ENCODE results near the gene TRAPPC3L.

The TRAPPC3L gene

DNA sequence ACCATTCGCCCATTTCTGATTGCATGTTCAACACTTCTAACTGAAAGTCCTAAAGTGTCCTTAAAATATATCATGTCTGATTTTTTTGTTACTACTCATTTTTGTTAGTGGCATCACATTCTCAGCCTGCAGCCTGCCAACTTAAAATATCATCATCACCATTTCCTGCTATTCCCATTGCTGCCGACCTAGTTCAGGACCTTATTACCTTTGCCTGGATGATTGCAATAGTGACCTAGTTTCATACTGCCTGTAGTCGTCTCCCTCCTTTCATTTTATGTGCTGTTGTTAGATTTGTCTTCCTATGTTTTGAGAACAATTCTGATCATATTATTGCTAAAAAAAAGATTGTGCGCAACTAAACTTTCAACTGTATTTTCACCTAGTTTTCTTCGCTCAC lies 32.0 kb upstream of the TRAPPC3L start:
- no peak for ATAC-seq
- TF ChIP-seq GLIS3 (CRISPR knock-in tag; IDR thresholded peaks at IDR 0.05) (no peak), ISL1 (CRISPR knock-in tag; IDR thresholded peaks at IDR 0.05) (no peak), ZFP3 (CRISPR knock-in tag; IDR thresholded peaks at IDR 0.05) (no peak), ZFP30 (CRISPR knock-in tag; IDR thresholded peaks at IDR 0.05) (no peak), PPARA (CRISPR knock-in tag; IDR thresholded peaks at IDR 0.05; ENCODE audit: borderline replicate concordance) (no peak), BACH2 (CRISPR knock-in tag; IDR thresholded peaks at IDR 0.05; ENCODE audit: borderline replicate concordance) (no peak), ZC3H10 (CRISPR knock-in tag; IDR thresholded peaks at IDR 0.05) (no peak)
- TF ChIP-seq, protein P1, sequence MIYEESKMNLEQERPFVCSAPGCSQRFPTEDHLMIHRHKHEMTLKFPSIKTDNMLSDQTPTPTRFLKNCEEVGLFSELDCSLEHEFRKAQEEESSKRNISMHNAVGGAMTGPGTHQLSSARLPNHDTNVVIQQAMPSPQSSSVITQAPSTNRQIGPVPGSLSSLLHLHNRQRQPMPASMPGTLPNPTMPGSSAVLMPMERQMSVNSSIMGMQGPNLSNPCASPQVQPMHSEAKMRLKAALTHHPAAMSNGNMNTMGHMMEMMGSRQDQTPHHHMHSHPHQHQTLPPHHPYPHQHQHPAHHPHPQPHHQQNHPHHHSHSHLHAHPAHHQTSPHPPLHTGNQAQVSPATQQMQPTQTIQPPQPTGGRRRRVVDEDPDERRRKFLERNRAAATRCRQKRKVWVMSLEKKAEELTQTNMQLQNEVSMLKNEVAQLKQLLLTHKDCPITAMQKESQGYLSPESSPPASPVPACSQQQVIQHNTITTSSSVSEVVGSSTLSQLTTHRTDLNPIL (CRISPR knock-in tag; IDR thresholded peaks at IDR 0.05; ENCODE audit: low read depth): no peak
- TF ChIP-seq, protein P2, sequence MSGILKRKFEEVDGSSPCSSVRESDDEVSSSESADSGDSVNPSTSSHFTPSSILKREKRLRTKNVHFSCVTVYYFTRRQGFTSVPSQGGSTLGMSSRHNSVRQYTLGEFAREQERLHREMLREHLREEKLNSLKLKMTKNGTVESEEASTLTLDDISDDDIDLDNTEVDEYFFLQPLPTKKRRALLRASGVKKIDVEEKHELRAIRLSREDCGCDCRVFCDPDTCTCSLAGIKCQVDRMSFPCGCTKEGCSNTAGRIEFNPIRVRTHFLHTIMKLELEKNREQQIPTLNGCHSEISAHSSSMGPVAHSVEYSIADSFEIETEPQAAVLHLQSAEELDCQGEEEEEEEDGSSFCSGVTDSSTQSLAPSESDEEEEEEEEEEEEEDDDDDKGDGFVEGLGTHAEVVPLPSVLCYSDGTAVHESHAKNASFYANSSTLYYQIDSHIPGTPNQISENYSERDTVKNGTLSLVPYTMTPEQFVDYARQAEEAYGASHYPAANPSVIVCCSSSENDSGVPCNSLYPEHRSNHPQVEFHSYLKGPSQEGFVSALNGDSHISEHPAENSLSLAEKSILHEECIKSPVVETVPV (CRISPR knock-in tag; IDR thresholded peaks at IDR 0.05): no peak
- TF ChIP-seq, protein P3, sequence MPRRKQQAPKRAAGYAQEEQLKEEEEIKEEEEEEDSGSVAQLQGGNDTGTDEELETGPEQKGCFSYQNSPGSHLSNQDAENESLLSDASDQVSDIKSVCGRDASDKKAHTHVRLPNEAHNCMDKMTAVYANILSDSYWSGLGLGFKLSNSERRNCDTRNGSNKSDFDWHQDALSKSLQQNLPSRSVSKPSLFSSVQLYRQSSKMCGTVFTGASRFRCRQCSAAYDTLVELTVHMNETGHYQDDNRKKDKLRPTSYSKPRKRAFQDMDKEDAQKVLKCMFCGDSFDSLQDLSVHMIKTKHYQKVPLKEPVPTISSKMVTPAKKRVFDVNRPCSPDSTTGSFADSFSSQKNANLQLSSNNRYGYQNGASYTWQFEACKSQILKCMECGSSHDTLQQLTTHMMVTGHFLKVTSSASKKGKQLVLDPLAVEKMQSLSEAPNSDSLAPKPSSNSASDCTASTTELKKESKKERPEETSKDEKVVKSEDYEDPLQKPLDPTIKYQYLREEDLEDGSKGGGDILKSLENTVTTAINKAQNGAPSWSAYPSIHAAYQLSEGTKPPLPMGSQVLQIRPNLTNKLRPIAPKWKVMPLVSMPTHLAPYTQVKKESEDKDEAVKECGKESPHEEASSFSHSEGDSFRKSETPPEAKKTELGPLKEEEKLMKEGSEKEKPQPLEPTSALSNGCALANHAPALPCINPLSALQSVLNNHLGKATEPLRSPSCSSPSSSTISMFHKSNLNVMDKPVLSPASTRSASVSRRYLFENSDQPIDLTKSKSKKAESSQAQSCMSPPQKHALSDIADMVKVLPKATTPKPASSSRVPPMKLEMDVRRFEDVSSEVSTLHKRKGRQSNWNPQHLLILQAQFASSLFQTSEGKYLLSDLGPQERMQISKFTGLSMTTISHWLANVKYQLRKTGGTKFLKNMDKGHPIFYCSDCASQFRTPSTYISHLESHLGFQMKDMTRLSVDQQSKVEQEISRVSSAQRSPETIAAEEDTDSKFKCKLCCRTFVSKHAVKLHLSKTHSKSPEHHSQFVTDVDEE (CRISPR knock-in tag; IDR thresholded peaks at IDR 0.05): no peak

DNA sequence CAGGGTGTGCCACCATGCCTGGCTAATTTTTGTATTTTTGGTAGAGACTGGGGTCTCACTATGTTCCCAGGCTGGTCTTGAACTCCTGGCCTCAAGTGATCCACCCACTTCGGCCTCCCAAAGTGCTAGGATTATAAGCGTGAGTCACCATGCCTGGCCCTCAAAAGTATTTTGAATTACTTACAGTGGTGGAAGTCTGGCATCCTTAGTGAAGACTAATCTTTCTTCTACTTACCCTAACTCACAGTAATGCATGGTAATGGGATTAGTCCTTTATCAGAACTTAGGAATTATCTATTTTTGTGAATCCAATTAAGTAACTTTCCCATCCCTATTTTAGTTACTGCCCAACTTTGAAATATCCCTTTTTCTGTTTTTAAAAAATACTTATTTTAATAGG lies 29.7 kb upstream of the TRAPPC3L start:
- no peak for ATAC-seq
- TF ChIP-seq PPARA (CRISPR knock-in tag; IDR thresholded peaks at IDR 0.05; ENCODE audit: borderline replicate concordance) (no peak), ISL1 (CRISPR knock-in tag; IDR thresholded peaks at IDR 0.05) (peak; percentile 34)

DNA sequence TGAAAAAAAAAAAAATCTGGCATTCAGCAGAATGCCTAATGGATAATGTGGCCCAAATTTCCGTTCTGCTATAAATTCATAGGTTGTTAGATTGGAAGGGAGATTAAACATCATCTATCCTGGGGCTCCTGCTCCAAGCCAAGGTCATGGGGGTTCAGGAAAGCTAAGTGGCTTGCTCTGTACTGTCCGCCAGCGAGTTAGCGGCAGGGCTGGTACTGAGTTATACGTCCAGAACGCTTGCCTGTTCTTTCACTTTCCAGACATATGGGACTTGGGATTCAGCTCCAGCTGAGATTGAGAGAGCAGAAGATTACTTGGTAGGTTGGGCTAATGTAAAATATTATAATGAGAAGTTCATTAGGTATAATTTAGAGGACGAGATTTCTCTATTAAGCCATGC lies 26.7 kb upstream of the TRAPPC3L start:
- ATAC-seq: peak; percentile 51

DNA sequence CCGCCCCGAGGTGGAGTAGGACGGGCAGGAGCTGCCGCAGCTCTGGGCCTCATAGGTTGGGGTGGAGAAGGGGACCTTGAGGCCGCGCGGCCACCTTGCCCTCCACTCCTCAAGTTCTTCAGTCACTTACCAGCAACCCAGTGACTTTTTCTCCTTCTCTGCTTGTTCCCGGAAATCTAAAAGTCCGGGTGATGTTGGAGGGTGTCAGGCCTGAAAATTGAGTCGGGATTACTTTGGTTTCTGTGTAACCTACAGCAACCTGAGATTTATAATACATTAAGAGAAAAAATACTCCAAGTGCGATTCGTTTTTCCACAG lies 26.2 kb upstream of the TRAPPC3L start:
- TF ChIP-seq SNAI2 (CRISPR knock-in tag; IDR thresholded peaks at IDR 0.05): no peak
- no peak for ATAC-seq

More for the DNA sequence above, 26.7 kb upstream of the TRAPPC3L start:
- no peak for TF ChIP-seq TCF4 (CRISPR knock-in tag; IDR thresholded peaks at IDR 0.05; ENCODE audit: borderline replicate concordance)
- TF ChIP-seq, protein P4, sequence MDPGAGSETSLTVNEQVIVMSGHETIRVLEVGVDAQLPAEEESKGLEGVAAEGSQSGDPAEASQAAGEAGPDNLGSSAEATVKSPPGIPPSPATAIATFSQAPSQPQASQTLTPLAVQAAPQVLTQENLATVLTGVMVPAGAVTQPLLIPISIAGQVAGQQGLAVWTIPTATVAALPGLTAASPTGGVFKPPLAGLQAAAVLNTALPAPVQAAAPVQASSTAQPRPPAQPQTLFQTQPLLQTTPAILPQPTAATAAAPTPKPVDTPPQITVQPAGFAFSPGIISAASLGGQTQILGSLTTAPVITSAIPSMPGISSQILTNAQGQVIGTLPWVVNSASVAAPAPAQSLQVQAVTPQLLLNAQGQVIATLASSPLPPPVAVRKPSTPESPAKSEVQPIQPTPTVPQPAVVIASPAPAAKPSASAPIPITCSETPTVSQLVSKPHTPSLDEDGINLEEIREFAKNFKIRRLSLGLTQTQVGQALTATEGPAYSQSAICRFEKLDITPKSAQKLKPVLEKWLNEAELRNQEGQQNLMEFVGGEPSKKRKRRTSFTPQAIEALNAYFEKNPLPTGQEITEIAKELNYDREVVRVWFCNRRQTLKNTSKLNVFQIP (CRISPR knock-in tag; IDR thresholded peaks at IDR 0.05; ENCODE audit: borderline replicate concordance, low read depth): no peak
- TF ChIP-seq, protein P1 (CRISPR knock-in tag; IDR thresholded peaks at IDR 0.05; ENCODE audit: low read depth): no peak
- TF ChIP-seq ZNF565 (CRISPR knock-in tag; conservative IDR thresholded peaks at IDR 0.05; ENCODE audit: low read depth): no peak
- no peak for TF ChIP-seq ISL1 (CRISPR knock-in tag; IDR thresholded peaks at IDR 0.05)

DNA sequence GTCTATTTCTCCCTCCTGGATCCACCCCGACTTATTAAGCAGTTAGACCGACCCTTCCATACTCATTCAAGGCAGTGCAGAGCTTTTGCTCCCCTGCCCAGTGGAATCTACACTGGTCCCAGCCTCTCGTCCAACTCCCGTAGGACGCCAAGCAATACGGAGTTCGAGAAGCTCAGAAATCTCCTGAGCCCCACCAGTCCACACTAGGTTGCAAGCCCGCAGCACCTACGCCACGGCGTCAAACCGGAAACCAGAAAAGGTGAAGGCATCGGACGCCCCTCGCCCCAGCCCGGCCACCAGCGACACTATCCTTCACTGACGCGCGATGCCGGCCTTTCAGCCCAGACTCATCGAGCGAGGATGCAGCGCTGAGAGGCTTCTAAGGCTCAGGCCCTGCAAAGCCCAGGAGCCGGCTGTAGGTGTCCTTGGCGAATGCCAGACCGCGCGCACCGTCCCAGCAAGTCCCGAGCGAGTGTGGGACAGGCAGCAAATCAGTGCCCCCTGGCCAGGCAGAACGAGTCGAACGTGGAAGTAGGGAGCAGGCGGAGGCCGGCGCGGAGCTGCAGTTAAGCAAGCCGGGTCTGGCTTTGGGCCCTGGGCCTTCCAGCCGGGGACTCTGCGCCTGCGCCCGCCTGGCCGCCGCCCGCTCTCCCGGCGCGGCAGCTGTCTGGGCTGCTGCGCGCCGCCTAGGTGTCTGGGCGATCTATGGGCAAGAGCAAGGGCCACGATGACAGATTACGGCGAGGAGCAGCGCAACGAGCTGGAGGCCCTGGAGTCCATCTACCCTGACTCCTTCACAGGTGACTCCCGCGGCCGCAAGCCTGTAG lies 25.6 kb upstream of the TRAPPC3L start, which contains the start of gene RWDD1:
RWDD1 (plus strand) TSS at position 649 of the 827 bp plus-strand sequence; CDS start at position 728, 79 bp downstream.
- peak; percentile 98 for ATAC-seq
- no peak for TF ChIP-seq ZFP3 (CRISPR knock-in tag; IDR thresholded peaks at IDR 0.05)
- TF ChIP-seq RARB (CRISPR knock-in tag; IDR thresholded peaks at IDR 0.05): no peak
- TF ChIP-seq ZNF8 (CRISPR knock-in tag; IDR thresholded peaks at IDR 0.05): no peak
- no peak for TF ChIP-seq OSR1 (CRISPR knock-in tag; IDR thresholded peaks at IDR 0.05)
- TF ChIP-seq SNAI2 (CRISPR knock-in tag; IDR thresholded peaks at IDR 0.05): no peak
- TF ChIP-seq, protein P2 (CRISPR knock-in tag; IDR thresholded peaks at IDR 0.05): no peak
- TF ChIP-seq, protein P4 (CRISPR knock-in tag; IDR thresholded peaks at IDR 0.05; ENCODE audit: borderline replicate concordance, low read depth): no peak
- TF ChIP-seq ISL1 (CRISPR knock-in tag; IDR thresholded peaks at IDR 0.05): no peak
- TF ChIP-seq, protein P3 (CRISPR knock-in tag; IDR thresholded peaks at IDR 0.05): no peak; the same call in 1 of the 2 replicates
- no peak for TF ChIP-seq ZC3H10 (CRISPR knock-in tag; IDR thresholded peaks at IDR 0.05)
